ENCODE data around the gene DNAH6.

DNAH6 gene

DNA sequence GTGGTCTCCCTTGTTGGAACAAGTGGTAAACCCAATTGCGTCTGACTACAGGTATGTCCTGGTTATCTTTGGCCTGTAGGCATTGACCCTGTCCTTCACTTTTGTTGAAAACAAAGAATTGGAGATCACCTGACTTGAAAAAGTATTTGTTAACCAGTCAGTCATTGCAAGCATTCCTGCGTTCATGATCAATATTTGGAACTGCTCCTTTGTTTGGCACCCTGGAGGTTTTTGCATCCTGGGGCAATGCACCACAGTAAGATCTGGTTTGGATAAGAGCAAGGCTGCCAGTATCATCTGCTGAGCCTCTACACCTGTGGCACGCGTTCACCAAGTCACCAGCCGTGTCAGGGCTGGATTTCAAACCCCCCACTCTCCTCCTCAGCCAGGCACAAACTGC, 115.7 kb downstream of the DNAH6 start:
- TF ChIP-seq, protein P1, sequence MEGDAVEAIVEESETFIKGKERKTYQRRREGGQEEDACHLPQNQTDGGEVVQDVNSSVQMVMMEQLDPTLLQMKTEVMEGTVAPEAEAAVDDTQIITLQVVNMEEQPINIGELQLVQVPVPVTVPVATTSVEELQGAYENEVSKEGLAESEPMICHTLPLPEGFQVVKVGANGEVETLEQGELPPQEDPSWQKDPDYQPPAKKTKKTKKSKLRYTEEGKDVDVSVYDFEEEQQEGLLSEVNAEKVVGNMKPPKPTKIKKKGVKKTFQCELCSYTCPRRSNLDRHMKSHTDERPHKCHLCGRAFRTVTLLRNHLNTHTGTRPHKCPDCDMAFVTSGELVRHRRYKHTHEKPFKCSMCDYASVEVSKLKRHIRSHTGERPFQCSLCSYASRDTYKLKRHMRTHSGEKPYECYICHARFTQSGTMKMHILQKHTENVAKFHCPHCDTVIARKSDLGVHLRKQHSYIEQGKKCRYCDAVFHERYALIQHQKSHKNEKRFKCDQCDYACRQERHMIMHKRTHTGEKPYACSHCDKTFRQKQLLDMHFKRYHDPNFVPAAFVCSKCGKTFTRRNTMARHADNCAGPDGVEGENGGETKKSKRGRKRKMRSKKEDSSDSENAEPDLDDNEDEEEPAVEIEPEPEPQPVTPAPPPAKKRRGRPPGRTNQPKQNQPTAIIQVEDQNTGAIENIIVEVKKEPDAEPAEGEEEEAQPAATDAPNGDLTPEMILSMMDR (IDR thresholded peaks at IDR 0.05; ENCODE audit: extremely low read depth, missing control alignments), result no peak

DNA sequence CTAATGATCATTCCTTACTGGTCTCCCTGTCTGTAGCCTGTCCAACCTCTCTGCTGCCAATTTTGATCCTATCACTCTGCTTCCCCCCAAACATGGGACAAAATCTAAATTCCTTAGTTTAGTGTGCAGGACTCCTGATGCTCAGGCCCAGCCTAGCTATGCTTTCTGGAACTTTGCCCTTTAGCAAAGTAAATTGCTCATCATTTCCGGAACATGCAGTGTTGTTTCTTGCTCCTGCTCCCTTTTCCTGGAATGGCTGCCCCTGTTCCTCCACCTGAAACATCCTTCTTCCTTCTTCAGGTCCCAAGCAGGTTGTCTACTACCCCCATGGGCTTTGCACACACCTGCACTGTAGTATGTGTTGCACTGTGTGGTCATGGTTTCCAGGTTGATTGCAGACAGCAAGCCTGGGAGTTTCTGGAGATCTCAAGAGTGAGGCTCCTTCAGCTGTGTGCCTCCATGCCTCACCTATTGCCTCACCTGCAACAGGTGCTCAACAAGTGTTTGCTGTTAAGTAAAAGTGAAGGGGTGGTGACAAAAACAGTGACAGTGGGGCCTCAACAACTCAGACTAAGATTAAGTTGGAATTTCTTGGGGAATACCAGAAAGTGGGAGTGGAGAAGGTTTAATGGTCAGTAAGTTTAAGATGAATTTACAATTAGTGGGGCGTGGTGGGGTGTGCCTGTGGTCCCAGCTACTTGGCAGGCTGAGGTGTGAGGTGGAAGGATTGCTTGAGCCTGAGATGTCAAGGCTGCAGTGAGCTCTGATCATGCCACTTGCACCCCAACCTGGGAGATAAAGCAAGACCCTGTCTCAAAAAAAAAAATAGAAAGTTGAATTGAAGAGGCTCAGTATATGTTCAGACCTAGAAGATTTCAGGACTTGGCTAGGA, 120.0 kb downstream of the DNAH6 start:
- DNase-seq (ENCODE audit: low spot score), result no peak
- TF ChIP-seq, protein P1 (IDR thresholded peaks at IDR 0.05; ENCODE audit: extremely low read depth, missing control alignments), result no peak

More for the DNA sequence above, 115.7 kb downstream of the DNAH6 start:
- no peak for DNase-seq (ENCODE audit: low spot score)

DNA sequence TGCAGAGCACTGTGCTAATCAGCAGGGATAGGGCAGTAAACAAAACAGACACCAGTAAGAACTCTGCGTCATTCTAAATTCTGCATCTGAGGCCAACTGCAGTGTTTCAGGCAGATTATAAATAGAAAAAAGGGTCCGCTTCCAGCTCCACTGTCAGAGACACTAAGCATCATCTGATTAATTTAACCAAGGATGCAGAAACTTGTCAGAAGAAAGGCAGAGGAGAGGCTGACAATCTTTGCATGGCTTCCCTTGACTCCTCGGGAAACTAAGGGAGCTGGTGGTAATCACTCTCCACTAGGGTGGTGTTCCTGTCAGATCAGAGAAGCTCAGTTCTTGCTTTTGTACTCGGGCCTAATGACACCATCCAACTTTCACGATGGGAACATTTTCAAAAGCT, 123.5 kb downstream of the DNAH6 start:
- no peak for DNase-seq (ENCODE audit: low spot score)
- TF ChIP-seq, protein P1 (IDR thresholded peaks at IDR 0.05; ENCODE audit: extremely low read depth, missing control alignments), result no peak

DNA sequence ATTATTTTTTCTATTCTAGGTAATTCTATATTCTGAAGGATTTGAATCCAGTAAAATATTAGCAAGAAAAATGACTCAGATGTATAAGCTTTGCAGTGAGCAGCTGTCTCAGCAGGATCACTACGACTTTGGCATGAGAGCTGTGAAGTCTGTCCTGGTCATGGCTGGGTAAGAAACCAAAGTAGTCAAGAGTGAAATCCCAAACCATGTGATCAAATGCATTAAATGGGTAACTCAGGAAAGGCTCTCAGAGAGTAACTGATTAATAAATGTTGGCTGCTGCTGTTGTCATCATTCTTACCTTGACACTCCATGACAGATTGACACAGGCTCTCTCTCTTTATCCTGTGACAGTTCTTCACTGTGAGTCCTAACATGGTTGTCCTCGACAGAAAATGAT, 124.1 kb downstream of the DNAH6 start:
- TF ChIP-seq, protein P1 (IDR thresholded peaks at IDR 0.05; ENCODE audit: extremely low read depth, missing control alignments), result no peak
- no peak for DNase-seq (ENCODE audit: low spot score)

DNA sequence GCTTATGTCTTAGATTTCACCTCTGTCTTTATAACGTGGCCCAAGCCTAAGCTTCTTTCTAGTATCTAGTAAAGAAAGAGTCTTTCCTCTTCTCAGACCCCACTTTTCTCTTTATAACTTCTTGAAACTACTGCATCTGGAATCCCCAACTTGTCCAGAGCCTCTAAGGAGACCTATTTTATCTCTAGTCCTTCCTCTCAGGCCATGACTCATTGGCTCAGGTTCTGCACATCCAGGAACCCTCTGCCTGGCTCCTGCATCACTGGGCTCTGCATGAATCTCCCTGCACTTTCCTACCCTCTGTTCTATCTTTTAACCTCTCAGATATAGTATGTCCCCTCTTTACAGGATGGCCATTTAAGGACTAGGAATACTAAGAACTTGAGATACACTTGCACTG, 124.7 kb downstream of the DNAH6 start:
- TF ChIP-seq, protein P1 (IDR thresholded peaks at IDR 0.05; ENCODE audit: extremely low read depth, missing control alignments), result no peak
- DNase-seq (ENCODE audit: low spot score), result no peak

DNA sequence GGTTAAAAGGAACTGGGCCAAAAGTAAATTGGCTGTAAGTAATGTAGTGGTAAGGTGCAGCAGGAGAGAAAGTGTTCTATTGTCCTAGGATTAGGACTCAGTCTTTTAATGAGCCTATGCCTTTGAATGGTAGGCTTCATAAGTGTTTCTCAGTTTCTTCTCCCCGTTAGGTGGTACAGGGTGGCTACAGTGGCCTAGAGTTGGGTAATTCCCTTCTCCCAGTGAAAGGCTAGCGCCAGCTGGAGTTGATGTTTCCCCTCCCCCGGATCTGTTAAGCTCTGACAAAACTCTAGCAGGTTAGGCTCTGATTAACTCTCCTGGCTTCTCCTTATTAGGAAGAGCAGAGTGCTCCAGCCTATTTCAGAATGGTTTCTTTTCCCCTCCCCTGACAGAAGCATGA, 127.7 kb downstream of the DNAH6 start:
- TF ChIP-seq, protein P1 (IDR thresholded peaks at IDR 0.05; ENCODE audit: extremely low read depth, missing control alignments), result no peak
- DNase-seq (ENCODE audit: low spot score), result no peak

DNA sequence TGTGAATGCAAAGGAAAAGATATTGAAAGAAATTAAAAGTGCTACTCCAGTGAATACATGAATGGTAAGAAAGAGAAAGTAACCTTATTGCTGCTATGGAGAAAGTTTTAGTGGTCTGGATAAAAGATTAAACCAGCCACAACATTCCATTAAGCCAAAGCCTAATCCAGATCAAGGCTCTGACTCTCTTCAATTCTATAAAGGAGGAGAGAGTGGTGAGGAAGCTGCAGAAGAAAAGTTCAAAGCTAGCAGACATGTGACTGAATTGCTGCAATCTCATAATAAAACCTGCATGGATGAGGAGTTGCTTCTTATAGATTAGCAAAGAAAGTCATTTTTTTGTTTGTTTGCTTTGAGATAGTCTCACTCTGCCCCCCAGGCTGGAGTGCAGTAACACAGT, 130.2 kb downstream of the DNAH6 start:
- no peak for DNase-seq (ENCODE audit: low spot score)
- TF ChIP-seq, protein P1 (IDR thresholded peaks at IDR 0.05; ENCODE audit: extremely low read depth, missing control alignments), result no peak
